Uterus (tissue), 2 donors: ENCODE results near the gene FRRS1.
"Not testable (repeated sequence)": the region's sequence is repeated elsewhere in the genome, so short reads cannot be mapped to it uniquely, and the experiment has no call there.

Experiments
- CTCF ChIP-seq, 4 experiments: fragments of 200-600 bp in 2 of 4; fragments of 450-650 bp in 2 of 4; sonication (generic) in 2 of 4; IDR thresholded peaks; one replicate each; pipeline ENCODE4 v1.5.1; 2016 to 2019; ENCODE audit warnings: antibody characterized with exemption in 4 of 4, mild to moderate bottlenecking in 2 of 4, moderate library complexity in 1 of 4
- POLR2A ChIP-seq, 2 donors: fragments of 450-650 bp; IDR thresholded peaks; one replicate each; pipeline ENCODE4 v1.6.1; 2016; ENCODE audit warnings: antibody characterized with exemption in 2 of 2, mild to moderate bottlenecking in 1 of 2, moderate library complexity in 1 of 2

GRCh38 chr1:99793861-99794260 is 27.4 kb upstream of the FRRS1 start:
- TF ChIP-seq CTCF, POLR2A (IDR thresholded peaks at IDR 0.05): not testable (repeated sequence)
